Measurements from ENCODE around the gene SCO1. TPM values are rescaled to one million over a fixed set of nuclear protein-coding genes. Genes with fewer than 3 reads are reported as not detected.
A peak's percentile ranks its signal among the peaks of the same experiment; 100 is the strongest.

The SCO1 gene
- total and polyA plus RNA-seq, 10 of the 15 experiments (the other 5 are each of a cell fraction or from before 2014, with no cell fraction given) = 8.2 to 73.0 (median 37.1) TPM

GRCh38 chr17:10697092-10698081 is at the start of gene SCO1, which contains the start of gene ADPRM (continued):
- TF ChIP-seq ZBTB11 (CRISPR knock-in tag; IDR thresholded peaks at IDR 0.05) = peak; percentile 61
- TF ChIP-seq IRF5 (IDR thresholded peaks at IDR 0.05; ENCODE audit: borderline replicate concordance) = no peak
- TF ChIP-seq CBFB (IDR thresholded peaks at IDR 0.05; ENCODE audit: low read depth) = peak; percentile 75
- TF ChIP-seq ZNF24 (IDR thresholded peaks at IDR 0.05) = 0 out of 2 replicates have a peak, but pooled peaks have one; percentile 36
- TF ChIP-seq ZBTB40 (IDR thresholded peaks at IDR 0.05; ENCODE audit: borderline replicate concordance) = peak; percentile 96
- no peak for TF ChIP-seq KAT2A (conservative IDR thresholded peaks at IDR 0.05; ENCODE audit: control insufficient read depth, low read depth, low read length)
- no peak for TF ChIP-seq FOXM1 (IDR thresholded peaks at IDR 0.05; ENCODE audit: low read depth, low read length)
- TF ChIP-seq EED (IDR thresholded peaks at IDR 0.05; ENCODE audit: low read depth) = no peak
- TF ChIP-seq LARP7 (IDR thresholded peaks at IDR 0.05) = peak; percentile 78
- peak; percentile 85; the same call in 1 of the 2 replicates for TF ChIP-seq STAT1 (conservative IDR thresholded peaks at IDR 0.05)
- no peak for TF ChIP-seq SMC3 (IDR thresholded peaks at IDR 0.05; ENCODE audit: borderline replicate concordance, low read length)
- TF ChIP-seq TARDBP (IDR thresholded peaks at IDR 0.05; ENCODE audit: borderline replicate concordance) = 0 out of 2 replicates have a peak, but pooled peaks have one; percentile 37
- no peak; the same call in none of the 2 replicates for TF ChIP-seq FOXK2 (IDR thresholded peaks at IDR 0.05)
- TF ChIP-seq POU2F2 (IDR thresholded peaks at IDR 0.05; ENCODE audit: borderline replicate concordance, low read depth, low read length) = peak; percentile 88
- no peak for TF ChIP-seq BCL3 (IDR thresholded peaks at IDR 0.05; ENCODE audit: borderline replicate concordance, insufficient read depth, low read depth, low read length, poor library complexity, severe bottlenecking)

All from GM12878 (cell line).